ENCODE results near the gene MED13L. TPM values are rescaled to one million over a fixed set of nuclear protein-coding genes. Genes with fewer than 3 reads are reported as not detected.

MED13L gene
- total RNA-seq, 1 donor from 2014 or later = 39.8 TPM

GRCh38 chr12:116093915-116094314 is 183.6 kb downstream of the MED13L start:
- TF ChIP-seq CTCF (IDR thresholded peaks at IDR 0.05; ENCODE audit: insufficient read depth, low read length, severe bottlenecking) = no peak
- DNase-seq (ENCODE audit: low read depth) = no peak
- no peaks in the 10 kb centered on the region for H3K27me3 ChIP-seq (ENCODE audit: control insufficient read depth, insufficient read depth, low read length)
- FAIRE-seq = no peak
- no peaks in the 10 kb centered on the region for H3K36me3 ChIP-seq (ENCODE audit: control insufficient read depth, insufficient read depth, low read length)
- no peak overlapping the region for H3K4me3 ChIP-seq (ENCODE audit: low read depth, low read length)

GRCh38 chr12:116092776-116093175 is 184.7 kb downstream of the MED13L start:
- H3K27me3 ChIP-seq (ENCODE audit: control insufficient read depth, insufficient read depth, low read length) = no peaks in the 10 kb centered on the region
- no peak for TF ChIP-seq CTCF (IDR thresholded peaks at IDR 0.05; ENCODE audit: insufficient read depth, low read length, severe bottlenecking)
- no peaks in the 10 kb centered on the region for H3K36me3 ChIP-seq (ENCODE audit: control insufficient read depth, insufficient read depth, low read length)
- DNase-seq (ENCODE audit: low read depth) (no peak), FAIRE-seq (no peak)
- no peak overlapping the region for H3K4me3 ChIP-seq (ENCODE audit: low read depth, low read length)

- FAIRE-seq (no peak), DNase-seq (ENCODE audit: low read depth) (no peak)
- Histone ChIP-seq H3K27me3 (ENCODE audit: control insufficient read depth, insufficient read depth, low read length) (no peaks in the 10 kb centered on the region), H3K36me3 (ENCODE audit: control insufficient read depth, insufficient read depth, low read length) (no peaks in the 10 kb centered on the region), H3K4me3 (ENCODE audit: low read depth, low read length) (no peak overlapping the region)
- TF ChIP-seq CTCF (IDR thresholded peaks at IDR 0.05; ENCODE audit: insufficient read depth, low read length, severe bottlenecking) = no peak
Observed at GRCh38 chr12:116092162-116092561, 185.3 kb downstream of the MED13L start.

- no peak overlapping the region for H3K4me3 ChIP-seq (ENCODE audit: low read depth, low read length)
- FAIRE-seq = no peak
- no peaks in the 10 kb centered on the region for H3K27me3 ChIP-seq (ENCODE audit: control insufficient read depth, insufficient read depth, low read length)
- TF ChIP-seq CTCF (IDR thresholded peaks at IDR 0.05; ENCODE audit: insufficient read depth, low read length, severe bottlenecking) = no peak
- DNase-seq (ENCODE audit: low read depth) = no peak
- no peaks in the 10 kb centered on the region for H3K36me3 ChIP-seq (ENCODE audit: control insufficient read depth, insufficient read depth, low read length)
Observed at GRCh38 chr12:116091579-116091978, 185.9 kb downstream of the MED13L start.

- TF ChIP-seq CTCF (IDR thresholded peaks at IDR 0.05; ENCODE audit: insufficient read depth, low read length, severe bottlenecking) = no peak
- DNase-seq (ENCODE audit: low read depth) (no peak), FAIRE-seq (no peak)
- H3K27me3 ChIP-seq (ENCODE audit: control insufficient read depth, insufficient read depth, low read length) = no peaks in the 10 kb centered on the region
- no peak overlapping the region for H3K4me3 ChIP-seq (ENCODE audit: low read depth, low read length)
- H3K36me3 ChIP-seq (ENCODE audit: control insufficient read depth, insufficient read depth, low read length) = no peaks in the 10 kb centered on the region
Observed at GRCh38 chr12:116090516-116090915, 187.0 kb downstream of the MED13L start.

- TF ChIP-seq CTCF (IDR thresholded peaks at IDR 0.05; ENCODE audit: insufficient read depth, low read length, severe bottlenecking) = no peak
- Histone ChIP-seq H3K36me3 (ENCODE audit: control insufficient read depth, insufficient read depth, low read length) (no peaks in the 10 kb centered on the region), H3K27me3 (ENCODE audit: control insufficient read depth, insufficient read depth, low read length) (no peaks in the 10 kb centered on the region), H3K4me3 (ENCODE audit: low read depth, low read length) (no peak overlapping the region)
- no peak for FAIRE-seq
- no peak for DNase-seq (ENCODE audit: low read depth)
Observed at GRCh38 chr12:116089080-116089479, 188.4 kb downstream of the MED13L start.

All from bronchial epithelial cell (primary cell).